Brain pericyte (primary cell): Measurements from ENCODE around the gene DGKB.
"Not testable (repeated sequence)": the region's sequence is repeated elsewhere in the genome, so short reads cannot be mapped to it uniquely, and the experiment has no call there.

Source experiments
- DNase-seq: peaks from one replicate; pipeline ENCODE4 v3.0.0-alpha.2; 2012; ENCODE audit warnings: low read depth, low spot score

Gene DGKB

GRCh38 chr7:14458846-14459245 lies 443.7 kb downstream of the DGKB start:
- not testable (repeated sequence) for DNase-seq

GRCh38 chr7:14457568-14458453 lies 444.7 kb downstream of the DGKB start:
- DNase-seq = peak; percentile 48

GRCh38 chr7:14449291-14449690 lies 453.3 kb downstream of the DGKB start:
- no peak for DNase-seq

GRCh38 chr7:14446829-14447228 lies 455.7 kb downstream of the DGKB start:
- no peak for DNase-seq

GRCh38 chr7:14446219-14446618 lies 456.3 kb downstream of the DGKB start:
- no peak for DNase-seq

- no peak for DNase-seq
These were observed 464.2 kb downstream of the DGKB start for GRCh38 chr7:14438366-14438765.

- DNase-seq = no peak
These were observed 465.7 kb downstream of the DGKB start for GRCh38 chr7:14436878-14437277.

- no peak for DNase-seq
These were observed 469.6 kb downstream of the DGKB start for GRCh38 chr7:14432924-14433323.

- no peak for DNase-seq
These were observed 471.6 kb downstream of the DGKB start for GRCh38 chr7:14430926-14431325.

GRCh38 chr7:14425559-14425958 lies 477.0 kb downstream of the DGKB start:
- no peak for DNase-seq

GRCh38 chr7:14424675-14425074 lies 477.9 kb downstream of the DGKB start:
- DNase-seq = no peak

GRCh38 chr7:14420768-14421167 lies 481.8 kb downstream of the DGKB start:
- no peak for DNase-seq

GRCh38 chr7:14419531-14419930 lies 483.0 kb downstream of the DGKB start:
- DNase-seq = no peak

- no peak for DNase-seq
These were observed 483.9 kb downstream of the DGKB start for GRCh38 chr7:14418633-14419032.

- no peak for DNase-seq
These were observed 488.1 kb downstream of the DGKB start for GRCh38 chr7:14414274-14414986.

- no peak for DNase-seq
These were observed 495.1 kb downstream of the DGKB start for GRCh38 chr7:14407246-14408015.

GRCh38 chr7:14403587-14403986 lies 499.0 kb downstream of the DGKB start:
- no peak for DNase-seq

GRCh38 chr7:14400271-14400670 lies 502.3 kb downstream of the DGKB start:
- DNase-seq = no peak

GRCh38 chr7:14398526-14398925 lies 504.0 kb downstream of the DGKB start:
- no peak for DNase-seq

GRCh38 chr7:14395860-14396259 lies 506.7 kb downstream of the DGKB start:
- DNase-seq = no peak

GRCh38 chr7:14394786-14395185 lies 507.8 kb downstream of the DGKB start:
- no peak for DNase-seq

- no peak for DNase-seq
These were observed 513.0 kb downstream of the DGKB start for GRCh38 chr7:14389595-14389994.
